Heart right ventricle (tissue), 16 donors: ENCODE results near the gene TYMP. TPM values are rescaled to one million over a fixed set of nuclear protein-coding genes. Genes with fewer than 3 reads are reported as not detected.
A peak's percentile ranks its signal among the peaks of the same experiment; 100 is the strongest.

ENCODE experiments used
- ATAC-seq, 8 donors: fragments of 200-7000 bp; cut with Tn5 transposase; one replicate each; pipeline ENCODE4 v1.9.1; 2020; ENCODE audit warnings: mild to moderate bottlenecking in 8 of 8, moderate library complexity in 8 of 8, moderate number of reproducible peaks in 1 of 8
- DNase-seq, 2 donors: peaks; one replicate each; pipeline ENCODE4 v3.0.0-alpha.2; 2020
- H3K27ac ChIP-seq, 10 donors: fragments of 200-600 bp; sonication (generic) in 2 of 10; one replicate each; pipeline versions ENCODE4 v1.5.0 to v1.8.0; 2020 to 2022; ENCODE audit warnings: mild to moderate bottlenecking in 3 of 10
- H3K27me3 ChIP-seq, 7 donors: fragments of 200-600 bp; one replicate each; pipeline ENCODE4 v1.8.0; 2021 to 2022; ENCODE audit warnings: mild to moderate bottlenecking in 2 of 7
- H3K36me3 ChIP-seq, 9 donors: fragments of 200-600 bp; sonication (generic) in 1 of 9; one replicate each; pipeline versions ENCODE4 v1.5.0 to v1.8.0; 2020 to 2022; ENCODE audit warnings: mild to moderate bottlenecking in 2 of 9
- H3K4me1 ChIP-seq, 9 donors: fragments of 200-600 bp; sonication (generic) in 1 of 9; one replicate each; pipeline versions ENCODE4 v1.5.0 to v1.8.0; 2020 to 2022; ENCODE audit warnings: mild to moderate bottlenecking in 4 of 9
- H3K4me3 ChIP-seq, 10 donors: fragments of 200-600 bp; sonication (generic) in 2 of 10; one replicate each; pipeline versions ENCODE4 v1.5.0 to v1.8.0; 2020 to 2022; ENCODE audit warnings: mild to moderate bottlenecking in 7 of 10, moderate library complexity in 2 of 10
- H3K9me3 ChIP-seq, 11 donors: fragments of 200-600 bp in 10 of 11; sonication (generic) in 2 of 11; one replicate each; pipeline versions ENCODE4 v1.5.0 to v1.8.0; 2013 to 2022; ENCODE audit warnings: mild to moderate bottlenecking in 2 of 11, control low read depth in 1 of 11, moderate library complexity in 1 of 11
- WGBS, 2 donors: extraction: QIAGEN DNeasy Blood & Tissue Kit; methylation state at CpG; one replicate each; pipeline ENCODE4 v1.1.7; 2013; ENCODE audit warnings: inconsistent platforms in 1 of 2; 5-methylcytosine and 5-hydroxymethylcytosine counted together
- intact Hi-C, 10 donors: fragments of 100-400 bp; cut with DNase I; formaldehyde crosslinking; loops; one replicate each; pipeline versions ENCODE4 v1.11.1 to v1.14.2; 2022
- polyA plus RNA-seq, 2 donors: library from polyadenylated mRNA; stranded (reverse); fragments of 200-250 nt; gene quantifications; one replicate each; pipeline ENCODE4 v1.2.3, GENCODE V29; 2013
- total RNA-seq, 10 donors: library from RNA; stranded (reverse); fragmentation: NEBNext Ultra II Directional in 3 of 10; extraction: Animal tissue kit (Norgen Biotek cat#: 25700) in 3 of 10; gene quantifications; one replicate each; pipeline versions ENCODE4 v1.2.1 to v1.2.4, GENCODE V29; 2021 to 2023
- TF ChIP-seq, protein P1 (sequence below), 9 donors: fragments of 200-600 bp; sonication (generic) in 2 of 9; IDR thresholded peaks; one replicate each; pipeline versions ENCODE4 v1.5.0 to v1.8.0; 2021 to 2022; ENCODE audit warnings: antibody characterized with exemption in 9 of 9, mild to moderate bottlenecking in 5 of 9, moderate library complexity in 1 of 9
- donor health status: Arrhythmogenic right ventricular cardiomyopathy.
- donor health status: ischemic (EF 13 %, LVEDD 7.1; RV severe dilation, severe dysfunction).
- donor health status: healthy with polysubstance abuse.
- donor health status: DM: no; HTN: yes; CAD: no.
- donor health status: DM: no; HTN: no; CAD: no.
- donor health status: ischemic (EF 25% LVEDD 6.9; RV normal size, moderate dysfunction).
- donor health status: ischemic (EF 25% LVEDD 5.7; RV mildly dilated, moderate dysfunction).
- donor health status: healthy.
- donor health status: DM: yes; HTN: yes; CAD: no.
- donor health status: Ischemic cardiomyopathy.
- donor health status: ischemic (EF 35%, LVEDD 5.7; RV mildly dilated, moderate dysfunction).
- donor health status: nonischemic (EF 11% LVEDD 7.7; RV severe dilation, severe dysfunction).
- donor health status: DM: yes; HTN: yes; CAD: no.
- donor health status: PGD.
- donor health status: ischemic (EF 29% LVEDD 5.4; RV normal size, mild dysfunction).
- donor health status: nonischemic (EF 23%, LVEDD 6.1; RV moderate dilation, normal function).

The TYMP gene
- total and polyA plus RNA-seq, 12 donors = 8.4 to 113 (median 17.3) TPM

DNA sequence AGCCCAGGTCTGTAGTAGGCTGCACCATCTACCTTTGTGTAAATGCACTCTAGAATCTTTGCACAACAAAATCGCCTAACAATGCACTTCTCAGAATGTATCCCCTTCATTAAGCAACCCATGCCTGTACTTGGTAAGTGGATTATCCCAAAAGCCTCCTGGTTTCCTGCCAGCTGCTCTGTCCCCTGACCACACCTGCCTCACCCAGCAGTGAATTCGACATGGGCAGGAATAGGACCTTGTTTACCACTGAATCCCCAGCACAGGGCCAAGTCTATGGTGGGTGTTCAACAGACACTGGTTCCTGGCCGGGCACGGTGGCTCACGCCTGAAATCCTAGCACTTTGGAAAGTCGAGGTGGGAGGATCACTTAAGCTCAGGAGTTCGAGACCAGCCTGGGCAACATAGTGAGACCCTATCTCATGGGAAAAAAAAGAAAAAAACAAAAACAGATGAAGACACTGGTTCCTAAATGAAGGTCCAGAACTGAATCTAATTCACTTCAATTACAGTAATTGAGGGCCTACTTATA lies 38.0 kb upstream of the TYMP start:
- intact Hi-C loops = no loop called here
- DNase-seq (no peak), ATAC-seq (no peak)
- H3K36me3 ChIP-seq = peaks cover 0 to 58% (median 14%) of the 10 kb centered on the region in 9 donors
- H3K4me3 ChIP-seq = no peak overlapping the region
- TF ChIP-seq, protein P1, sequence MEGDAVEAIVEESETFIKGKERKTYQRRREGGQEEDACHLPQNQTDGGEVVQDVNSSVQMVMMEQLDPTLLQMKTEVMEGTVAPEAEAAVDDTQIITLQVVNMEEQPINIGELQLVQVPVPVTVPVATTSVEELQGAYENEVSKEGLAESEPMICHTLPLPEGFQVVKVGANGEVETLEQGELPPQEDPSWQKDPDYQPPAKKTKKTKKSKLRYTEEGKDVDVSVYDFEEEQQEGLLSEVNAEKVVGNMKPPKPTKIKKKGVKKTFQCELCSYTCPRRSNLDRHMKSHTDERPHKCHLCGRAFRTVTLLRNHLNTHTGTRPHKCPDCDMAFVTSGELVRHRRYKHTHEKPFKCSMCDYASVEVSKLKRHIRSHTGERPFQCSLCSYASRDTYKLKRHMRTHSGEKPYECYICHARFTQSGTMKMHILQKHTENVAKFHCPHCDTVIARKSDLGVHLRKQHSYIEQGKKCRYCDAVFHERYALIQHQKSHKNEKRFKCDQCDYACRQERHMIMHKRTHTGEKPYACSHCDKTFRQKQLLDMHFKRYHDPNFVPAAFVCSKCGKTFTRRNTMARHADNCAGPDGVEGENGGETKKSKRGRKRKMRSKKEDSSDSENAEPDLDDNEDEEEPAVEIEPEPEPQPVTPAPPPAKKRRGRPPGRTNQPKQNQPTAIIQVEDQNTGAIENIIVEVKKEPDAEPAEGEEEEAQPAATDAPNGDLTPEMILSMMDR (IDR thresholded peaks at IDR 0.05) = no peak
- H3K4me1 ChIP-seq = peaks cover 0 to 26% (median 9%) of the 10 kb centered on the region in 9 donors
- no peaks in the 10 kb centered on the region for H3K9me3 ChIP-seq
- WGBS, 2 donors = 89 to 92% methylated on average over 7 of the region's 7 CpGs
- no peak overlapping the region for H3K27ac ChIP-seq
- H3K27me3 ChIP-seq = no peaks in the 10 kb centered on the region

DNA sequence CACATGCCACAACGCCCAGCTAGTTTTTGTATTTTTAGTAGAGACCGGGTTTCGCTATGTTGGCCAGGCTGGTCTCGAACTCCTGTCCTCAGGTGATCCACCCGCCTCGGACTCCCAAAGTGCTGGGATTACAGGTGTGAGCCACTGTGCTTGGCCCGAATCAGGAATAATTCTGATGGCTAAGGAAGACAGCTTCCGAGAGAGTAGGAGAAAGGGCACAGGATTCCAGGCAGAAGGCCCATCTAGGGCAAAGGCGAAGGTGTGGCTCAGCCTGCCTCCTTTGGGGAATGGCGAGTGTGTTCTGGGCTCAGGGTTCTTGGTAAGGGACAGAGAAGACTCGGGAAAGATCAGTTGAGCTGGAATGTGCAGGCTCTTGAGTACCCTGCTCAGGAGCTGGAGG lies 34.5 kb upstream of the TYMP start:
- peaks cover 0 to 20% (median 7%) of the 10 kb centered on the region in 9 donors for H3K4me1 ChIP-seq
- peaks cover 0 to 23% (median 10%) of the 10 kb centered on the region in 9 donors for H3K36me3 ChIP-seq
- peak overlapping the region in 1 of 10 donors; percentile 87 for H3K4me3 ChIP-seq
- H3K27ac ChIP-seq = peak overlapping the region in 9 of 10 donors; percentile 80 to 91 (median 87)
- TF ChIP-seq, protein P1 (IDR thresholded peaks at IDR 0.05) = no peak
- ATAC-seq (peak in 1 of 8 donors; percentile 7), DNase-seq (no peak)
- H3K27me3 ChIP-seq = no peaks in the 10 kb centered on the region
- intact Hi-C loops = loop anchor here in 1 of 10 donors (5.0 kb wide), 1 partner anchor 37 kb away; the partner anchor contains the start of gene SCO2
- no peaks in the 10 kb centered on the region for H3K9me3 ChIP-seq
- WGBS, 2 donors = 85 to 88% methylated on average over 11 of the region's 11 CpGs

DNA sequence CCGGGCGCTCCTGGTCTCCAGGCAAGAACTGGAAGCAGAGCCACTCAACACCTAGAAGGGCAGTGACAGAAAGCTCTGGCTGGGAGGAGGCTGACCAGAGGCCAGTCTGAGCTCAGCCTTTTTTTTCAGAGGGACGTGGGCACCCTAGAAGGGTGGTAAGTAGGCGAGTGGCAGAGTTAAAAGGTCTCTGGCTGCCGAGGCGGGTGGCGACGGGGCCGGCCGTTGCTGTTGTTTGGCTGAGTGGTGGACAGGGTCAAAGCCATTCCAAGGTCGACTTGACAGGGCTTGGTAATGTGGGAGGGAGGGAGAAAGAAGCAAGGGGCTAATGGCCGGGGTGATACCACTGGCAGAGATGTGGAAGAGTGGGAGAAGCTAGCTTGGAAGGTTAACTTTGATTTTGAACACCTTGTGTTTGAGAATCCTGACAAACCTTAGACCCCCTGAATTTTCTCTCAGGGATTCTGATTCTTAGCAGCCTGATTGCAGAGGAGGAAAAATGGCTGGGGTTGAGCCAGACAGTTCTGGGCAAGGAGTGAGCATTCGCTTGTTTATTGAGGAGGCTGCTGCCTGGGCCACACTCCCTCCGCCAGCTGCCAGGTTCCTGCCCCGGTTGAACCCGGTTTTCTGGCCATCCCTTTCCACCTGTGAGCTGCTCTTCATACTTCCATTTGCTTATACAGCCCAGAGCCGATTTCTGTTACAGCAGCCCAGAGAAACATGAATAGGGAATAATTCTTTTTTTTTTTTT lies 33.8 kb upstream of the TYMP start:
- TF ChIP-seq, protein P1 (IDR thresholded peaks at IDR 0.05) = no peak
- Histone ChIP-seq H3K4me3 (peak overlapping the region; percentile 44 to 87 (median 65)), H3K9me3 (no peaks in the 10 kb centered on the region), H3K36me3 (peaks cover 0 to 16% (median 7%) of the 10 kb centered on the region in 9 donors), H3K4me1 (peaks cover 0 to 20% (median 7%) of the 10 kb centered on the region in 9 donors), H3K27ac (peak overlapping the region; percentile 47 to 91 (median 86)), H3K27me3 (no peaks in the 10 kb centered on the region)
- DNase-seq (no peak), ATAC-seq (peak; percentile 8 to 61 (median 50))
- WGBS, 2 donors = 22 to 30% methylated on average over 17 of the region's 17 CpGs
- intact Hi-C loops = loop anchor here in 2 of 10 donors (2.0 to 5.0 kb wide), 2 partner anchors 19 to 36 kb away; partner anchors contain the start of genes CHKB (in 1 of the 2) and SCO2 (in 1 of the 2)
